Activated CD4-positive, alpha-beta T cell treated with anti-CD3 and anti-CD28 coated beads, Interleukin-2, amount 10 ng/mL, durations not matched to agents 24 days and 14 days (primary cell): Measurements from ENCODE around the gene TM4SF5. TPM values are rescaled to one million over a fixed set of nuclear protein-coding genes. Genes with fewer than 3 reads are reported as not detected.
A peak's percentile ranks its signal among the peaks of the same experiment; 100 is the strongest.
"Not testable (repeated sequence)": the region's sequence is repeated elsewhere in the genome, so short reads cannot be mapped to it uniquely, and the experiment has no call there.

Source experiments
- DNase-seq: peaks from one replicate; pipeline ENCODE4 v3.0.0; 2022
- H3K27ac Mint-ChIP-seq: one replicate; pipeline ENCODE4 v1.8.0; 2022; ENCODE audit warnings: mild to moderate bottlenecking, mixed read lengths
- H3K27me3 Mint-ChIP-seq: one replicate; pipeline ENCODE4 v1.8.0; 2022; ENCODE audit warnings: mixed read lengths
- H3K36me3 Mint-ChIP-seq: one replicate; pipeline ENCODE4 v1.8.0; 2022; ENCODE audit warnings: low read depth, mild to moderate bottlenecking, mixed read lengths
- H3K4me1 Mint-ChIP-seq: one replicate; pipeline ENCODE4 v1.8.0; 2021; ENCODE audit warnings: mixed read lengths
- H3K4me3 Mint-ChIP-seq: one replicate; pipeline ENCODE4 v1.8.0; 2022; ENCODE audit warnings: mild to moderate bottlenecking, moderate library complexity, mixed read lengths
- H3K9me3 Mint-ChIP-seq: one replicate; pipeline ENCODE4 v1.8.0; 2021; ENCODE audit warnings: mixed read lengths
- intact Hi-C: fragments of 100-400 bp; cut with micrococcal nuclease; formaldehyde crosslinking; loops from one replicate; pipeline ENCODE4 v1.15.1; 2023
- total RNA-seq: library from RNA; stranded (reverse); gene quantifications from 2 replicates; pipeline ENCODE4 v1.2.3, GENCODE V29; 2022

Gene TM4SF5
- total RNA-seq, 1 donor from 2014 or later = not detected

DNA sequence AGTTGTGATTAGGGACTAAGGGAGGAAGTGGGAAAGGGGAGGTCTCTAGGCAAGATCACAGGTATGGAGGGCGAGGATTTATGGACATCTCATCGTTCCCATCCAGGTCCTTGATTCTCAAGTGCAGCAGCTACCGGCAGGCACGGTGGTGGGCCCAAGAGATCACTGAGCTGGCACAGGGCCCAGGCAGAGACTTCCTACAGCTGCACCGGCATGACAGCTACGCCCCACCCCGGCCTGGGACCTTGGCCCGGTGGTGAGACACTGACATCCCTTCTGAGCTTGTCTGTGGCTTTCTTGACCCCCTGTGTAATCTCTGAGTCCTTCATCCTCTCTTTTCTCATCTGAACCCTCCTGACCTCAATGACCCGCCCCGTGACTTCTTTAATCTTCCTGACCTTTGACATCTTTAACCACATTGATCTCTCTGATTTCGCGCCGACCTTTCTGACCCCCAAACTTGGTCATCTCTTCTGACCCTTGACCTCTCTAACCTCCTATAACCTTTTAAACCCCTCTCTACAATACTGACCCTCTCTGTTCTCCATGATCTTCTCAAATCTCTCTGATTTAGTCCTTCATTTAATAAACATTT is 39.1 kb downstream of the TM4SF5 start:
- Mint-ChIP-seq H3K36me3 (peaks cover 14% of the 10 kb centered on the region), H3K4me1 (peaks cover 10% of the 10 kb centered on the region), H3K27me3 (no peaks in the 10 kb centered on the region), H3K4me3 (no peak overlapping the region), H3K27ac (no peak overlapping the region), H3K9me3 (no peaks in the 10 kb centered on the region)
- intact Hi-C loops = no loop called here
- no peak for DNase-seq

DNA sequence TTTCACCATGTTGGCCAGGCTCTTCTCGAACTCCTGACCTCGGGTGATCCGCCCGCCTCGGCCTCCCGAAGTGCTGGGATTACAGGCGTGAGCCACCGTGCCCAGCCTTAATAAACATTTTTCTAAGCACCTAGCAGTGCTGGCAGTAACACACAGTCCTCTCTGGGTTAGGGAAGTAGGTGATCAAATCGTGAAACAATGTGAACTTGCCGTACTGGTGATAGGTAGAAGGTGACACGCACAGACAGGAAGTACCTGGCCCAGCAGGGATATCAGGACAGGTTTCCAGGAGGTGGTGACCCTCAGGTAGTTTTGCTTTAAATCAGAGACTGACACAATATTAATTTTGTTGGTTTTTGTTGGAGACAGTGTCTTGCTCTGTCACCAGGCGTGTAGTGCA is 39.8 kb downstream of the TM4SF5 start:
- H3K27ac Mint-ChIP-seq = no peak overlapping the region

DNA sequence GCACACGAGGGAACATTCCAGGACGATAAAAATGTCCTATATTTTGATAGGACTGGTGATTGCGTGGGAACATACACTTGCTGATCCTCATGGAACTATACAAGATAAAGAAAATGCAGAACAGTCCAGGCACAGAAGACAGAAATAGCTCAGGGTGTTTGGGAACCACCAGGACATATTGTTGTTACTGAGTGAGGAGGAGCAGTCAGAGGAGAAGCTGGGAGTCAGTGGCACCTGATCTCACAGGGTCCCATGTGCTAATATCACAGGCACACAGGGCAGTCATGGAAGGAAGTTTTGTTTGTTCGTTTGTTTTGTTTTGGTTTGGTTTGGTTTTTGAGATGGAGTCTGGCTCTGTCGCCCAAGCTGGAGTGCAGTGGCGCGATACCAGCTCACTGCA is 41.0 kb downstream of the TM4SF5 start:
- peaks cover 16% of the 10 kb centered on the region for H3K36me3 Mint-ChIP-seq
- H3K4me3 Mint-ChIP-seq = no peak overlapping the region
- no peak for DNase-seq
- no peaks in the 10 kb centered on the region for H3K27me3 Mint-ChIP-seq
- peaks cover 6% of the 10 kb centered on the region for H3K4me1 Mint-ChIP-seq
- no peaks in the 10 kb centered on the region for H3K9me3 Mint-ChIP-seq
- intact Hi-C loops = no loop called here
- no peak overlapping the region for H3K27ac Mint-ChIP-seq

More for the DNA sequence above, 39.8 kb downstream of the TM4SF5 start:
- Mint-ChIP-seq H3K9me3 (no peaks in the 10 kb centered on the region), H3K4me1 (peaks cover 9% of the 10 kb centered on the region), H3K27me3 (no peaks in the 10 kb centered on the region), H3K36me3 (peaks cover 15% of the 10 kb centered on the region), H3K4me3 (no peak overlapping the region)
- intact Hi-C loops = no loop called here
- no peak for DNase-seq

DNA sequence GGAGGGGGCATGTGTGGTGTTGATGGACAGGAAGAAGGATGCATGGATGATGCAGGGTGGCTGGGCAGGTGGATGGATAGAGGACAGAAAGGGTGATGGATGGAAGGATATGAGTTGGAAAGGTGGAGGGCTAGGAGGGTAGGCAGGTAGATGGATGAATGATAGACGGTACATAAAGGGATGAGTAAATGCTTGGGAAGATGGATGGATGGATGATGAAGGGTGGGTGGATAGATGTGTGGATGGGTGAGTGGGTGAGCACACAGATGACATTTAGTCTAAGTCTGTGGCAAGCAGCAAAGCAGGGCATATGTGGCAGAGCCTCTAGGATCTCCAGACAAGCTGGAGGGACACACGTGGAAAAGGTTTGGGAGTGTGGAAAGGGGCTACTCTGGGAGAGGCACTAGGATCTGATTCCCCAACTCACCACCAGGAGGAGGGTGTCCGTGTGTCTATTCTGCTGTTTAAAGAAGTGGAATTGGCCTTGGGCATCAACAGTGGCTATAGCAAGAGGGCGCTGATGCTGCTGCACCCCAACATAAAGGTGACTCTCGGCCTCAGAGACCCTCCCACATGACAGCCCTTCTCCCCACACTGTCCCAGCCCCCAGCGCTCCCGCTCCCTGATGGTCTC is 43.5 kb downstream of the TM4SF5 start:
- Mint-ChIP-seq H3K4me3 (no peak overlapping the region), H3K9me3 (no peaks in the 10 kb centered on the region), H3K27ac (no peak overlapping the region), H3K27me3 (no peaks in the 10 kb centered on the region), H3K4me1 (no peaks in the 10 kb centered on the region), H3K36me3 (peaks cover 9% of the 10 kb centered on the region)
- no peak for DNase-seq
- intact Hi-C loops = no loop called here

DNA sequence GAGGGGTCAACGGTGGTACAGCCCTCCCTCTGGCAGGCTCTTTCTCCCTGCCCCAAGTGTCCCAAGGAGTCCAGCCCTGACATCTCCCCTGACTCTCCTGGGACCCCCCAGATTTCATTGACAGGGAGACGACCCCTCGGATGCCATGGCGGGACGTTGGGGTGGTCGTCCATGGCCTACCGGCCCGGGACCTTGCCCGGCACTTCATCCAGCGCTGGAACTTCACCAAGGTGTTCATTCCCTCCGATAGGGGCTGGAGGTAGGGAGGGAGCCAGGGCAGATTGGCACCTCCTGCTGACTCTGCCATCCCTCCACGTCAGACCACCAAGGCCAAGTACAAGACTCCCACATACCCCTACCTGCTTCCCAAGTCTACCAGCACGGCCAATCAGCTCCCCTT is 45.1 kb downstream of the TM4SF5 start:
- no peaks in the 10 kb centered on the region for H3K9me3 Mint-ChIP-seq
- H3K27ac Mint-ChIP-seq = no peak overlapping the region
- intact Hi-C loops = no loop called here
- peaks cover 6% of the 10 kb centered on the region for H3K36me3 Mint-ChIP-seq
- no peaks in the 10 kb centered on the region for H3K27me3 Mint-ChIP-seq
- H3K4me1 Mint-ChIP-seq = no peaks in the 10 kb centered on the region
- H3K4me3 Mint-ChIP-seq = no peak overlapping the region
- no peak for DNase-seq

DNA sequence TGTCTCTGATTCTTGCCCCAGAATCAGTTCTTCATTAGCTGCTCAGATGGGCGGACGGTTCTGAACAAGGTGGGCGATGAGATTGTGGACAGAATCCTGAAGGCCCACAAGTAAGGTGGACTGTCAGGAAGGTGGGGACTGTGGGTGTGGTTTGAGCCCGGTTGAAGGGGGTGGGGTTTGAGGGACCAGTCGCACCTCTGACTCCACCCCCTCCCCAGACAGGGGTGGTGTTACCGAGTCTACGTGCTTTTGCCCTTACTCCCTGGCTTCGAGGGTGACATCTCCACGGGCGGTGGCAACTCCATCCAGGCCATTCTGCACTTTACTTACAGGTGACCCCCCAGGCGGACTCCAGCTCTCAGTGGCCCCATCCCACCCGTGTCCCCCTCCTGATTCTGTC is 46.6 kb downstream of the TM4SF5 start:
- Mint-ChIP-seq H3K27ac (no peak overlapping the region), H3K4me3 (no peak overlapping the region), H3K36me3 (peaks cover 6% of the 10 kb centered on the region), H3K9me3 (no peaks in the 10 kb centered on the region), H3K4me1 (no peaks in the 10 kb centered on the region), H3K27me3 (no peaks in the 10 kb centered on the region)
- DNase-seq = no peak
- intact Hi-C loops = no loop called here

DNA sequence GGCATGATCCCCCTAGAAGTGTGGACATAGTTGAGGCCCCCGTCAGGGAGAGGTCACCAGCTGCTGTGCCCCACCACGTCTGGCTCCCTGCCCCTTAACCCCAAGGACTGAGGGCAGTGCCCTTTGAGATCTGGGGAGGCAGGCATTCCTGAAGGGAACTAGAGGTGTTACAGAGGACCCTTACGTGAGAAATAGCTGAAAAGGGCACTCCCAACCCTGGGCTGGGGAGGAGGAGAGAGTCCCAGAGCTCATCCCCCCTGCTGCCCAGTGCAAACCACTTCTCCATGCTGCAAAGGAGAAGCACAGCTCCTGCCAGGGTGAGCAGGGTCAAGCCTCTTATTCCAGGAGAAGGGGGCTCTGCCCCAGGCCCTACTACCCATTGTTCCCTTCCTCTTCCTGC is 51.1 kb downstream of the TM4SF5 start:
- H3K4me1 Mint-ChIP-seq = no peaks in the 10 kb centered on the region
- intact Hi-C loops = no loop called here
- peaks cover 2% of the 10 kb centered on the region for H3K36me3 Mint-ChIP-seq
- no peak overlapping the region for H3K4me3 Mint-ChIP-seq
- H3K27ac Mint-ChIP-seq = no peak overlapping the region
- H3K9me3 Mint-ChIP-seq = no peaks in the 10 kb centered on the region
- no peaks in the 10 kb centered on the region for H3K27me3 Mint-ChIP-seq
- DNase-seq = no peak

DNA sequence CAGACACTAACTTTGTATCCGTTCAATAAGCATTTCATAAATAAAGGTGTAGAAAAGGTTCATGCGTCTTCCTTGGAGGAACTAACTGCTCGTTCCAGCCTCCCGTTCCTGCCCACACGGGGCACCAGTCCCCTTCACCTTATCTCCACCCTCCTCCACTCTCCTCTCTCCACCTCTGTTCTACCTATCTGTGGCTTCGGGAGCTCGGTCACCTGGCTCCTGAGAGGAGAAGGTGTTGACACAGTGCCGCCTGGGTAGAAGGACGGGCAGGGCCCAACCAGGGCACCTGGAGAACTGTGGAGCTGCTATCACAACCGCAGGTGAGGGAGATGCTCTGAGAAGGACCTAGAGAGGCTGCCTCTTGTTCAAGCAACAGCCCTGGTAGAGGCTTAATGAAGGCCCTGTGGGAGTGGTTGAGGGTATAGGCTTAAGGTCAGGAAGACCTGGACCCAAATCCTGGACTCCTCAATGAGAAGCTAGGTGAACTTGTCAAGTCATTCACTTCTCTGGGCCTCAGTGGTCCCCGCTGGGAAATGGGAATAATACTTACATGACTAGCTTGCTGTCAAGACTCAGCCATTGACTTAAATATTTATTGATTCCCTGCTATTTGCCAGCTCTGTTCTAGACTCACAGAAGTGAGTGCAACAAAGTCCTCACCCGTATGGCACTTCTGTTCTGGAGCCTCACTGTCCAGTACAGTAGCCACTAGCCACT is 51.8 kb downstream of the TM4SF5 start:
- Mint-ChIP-seq H3K27me3 (no peaks in the 10 kb centered on the region), H3K4me3 (no peak overlapping the region), H3K9me3 (no peaks in the 10 kb centered on the region), H3K4me1 (no peaks in the 10 kb centered on the region), H3K36me3 (peaks cover 2% of the 10 kb centered on the region), H3K27ac (no peak overlapping the region)
- no peak for DNase-seq
- intact Hi-C loops = no loop called here

DNA sequence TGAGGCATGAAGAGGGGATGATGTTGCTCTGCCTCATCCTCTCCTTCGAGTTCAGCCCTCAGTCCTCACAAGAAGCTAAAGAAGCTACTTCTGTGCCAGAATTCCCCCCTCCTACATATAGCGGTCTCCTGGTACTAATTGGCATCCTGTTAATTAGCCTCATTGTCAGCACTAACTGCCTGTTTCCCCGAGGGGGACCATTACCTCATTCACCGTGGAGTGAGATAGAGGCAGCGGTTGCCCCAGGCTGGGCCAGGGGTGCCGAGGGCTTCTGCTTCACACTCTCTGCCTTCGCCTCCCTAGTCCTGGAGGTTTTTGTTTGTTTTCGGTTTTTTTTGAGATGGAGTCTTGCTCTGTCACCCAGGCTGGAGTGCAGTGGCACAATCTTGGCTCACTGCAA is 55.7 kb downstream of the TM4SF5 start:
- intact Hi-C loops = no loop called here
- no peaks in the 10 kb centered on the region for H3K4me1 Mint-ChIP-seq
- H3K36me3 Mint-ChIP-seq = no peaks in the 10 kb centered on the region
- H3K4me3 Mint-ChIP-seq = no peak overlapping the region
- H3K27me3 Mint-ChIP-seq = no peaks in the 10 kb centered on the region
- no peak overlapping the region for H3K27ac Mint-ChIP-seq
- no peak for DNase-seq
- H3K9me3 Mint-ChIP-seq = no peaks in the 10 kb centered on the region

DNA sequence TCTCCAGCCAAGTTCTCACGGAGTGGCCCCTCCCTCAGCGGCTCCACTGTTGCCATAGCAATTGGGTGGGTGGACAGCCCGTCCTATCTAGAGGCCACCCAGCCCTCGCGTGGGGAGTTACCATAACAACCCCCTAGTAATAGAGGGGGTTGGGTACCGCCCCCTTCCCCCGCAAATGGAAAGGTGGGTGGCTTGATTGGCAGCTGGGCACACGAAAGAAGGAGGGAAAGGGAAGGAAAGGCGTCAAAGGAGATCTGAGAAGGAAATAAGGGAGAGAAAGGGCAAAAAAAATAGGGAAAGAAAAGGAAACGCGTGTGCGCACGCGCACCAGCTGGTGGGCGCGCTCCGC is 61.1 kb downstream of the TM4SF5 start:
- H3K9me3 Mint-ChIP-seq, H3K36me3 Mint-ChIP-seq, H3K27me3 Mint-ChIP-seq, DNase-seq: not testable (repeated sequence)
- peak overlapping the region; percentile 84 for H3K4me3 Mint-ChIP-seq
- peaks cover 31% of the 10 kb centered on the region for H3K4me1 Mint-ChIP-seq
- intact Hi-C loops = loop anchor here (1.0 to 10.0 kb wide), 3 partner anchors 43 to 123 kb away; partner anchors contain the start of gene ARRB2
- peak overlapping the region; percentile 95 for H3K27ac Mint-ChIP-seq

Other genes with a start within 250 kb of the TM4SF5 start
- gene MYBBP1A, start 216.5 kb upstream of the TM4SF5 start, total RNA-seq = 178 and 181 TPM in 2 replicates
- not detected in 2 replicates for gene GGT6, start 211.3 kb upstream of the TM4SF5 start, total RNA-seq
- not detected in 2 replicates for gene SMTNL2, start 187.4 kb upstream of the TM4SF5 start, total RNA-seq
- not detected in 2 replicates for gene ALOX15, start 130.2 kb upstream of the TM4SF5 start, total RNA-seq
- 140 and 141 TPM in 2 replicates for gene PELP1, start 67.7 kb upstream of the TM4SF5 start, total RNA-seq
- gene ARRB2, start 61.3 kb upstream of the TM4SF5 start, total RNA-seq = 189 and 193 TPM in 2 replicates
- gene MED11, start 40.5 kb upstream of the TM4SF5 start, total RNA-seq = 19.1 and 20.4 TPM in 2 replicates
- gene ZMYND15, start 32.1 kb upstream of the TM4SF5 start, total RNA-seq = not detected in 2 replicates
- 1.8 and 2.5 TPM in 2 replicates for gene CXCL16, start 32.0 kb upstream of the TM4SF5 start, total RNA-seq
- not detected in 2 replicates for gene VMO1, start 14.5 kb downstream of the TM4SF5 start, total RNA-seq
- gene GLTPD2, start 17.1 kb downstream of the TM4SF5 start, total RNA-seq = not detected in 2 replicates
- 208 and 209 TPM in 2 replicates for gene PSMB6, start 24.3 kb downstream of the TM4SF5 start, total RNA-seq
- 14.5 and 16.1 TPM in 2 replicates for gene PLD2, start 35.3 kb downstream of the TM4SF5 start, total RNA-seq
- gene MINK1, start 61.5 kb downstream of the TM4SF5 start, total RNA-seq = 56.1 and 59.7 TPM in 2 replicates
- 1.4 and 1.7 TPM in 2 replicates for gene C17orf107, start 127.7 kb downstream of the TM4SF5 start, total RNA-seq
- gene CHRNE, start 131.2 kb downstream of the TM4SF5 start, total RNA-seq = 0.42 and 0.64 TPM in 2 replicates
- gene GP1BA, start 160.4 kb downstream of the TM4SF5 start, total RNA-seq = not detected in 2 replicates
- gene SLC25A11, start 168.2 kb downstream of the TM4SF5 start, total RNA-seq = 104 and 106 TPM in 2 replicates
- 119 and 125 TPM in 2 replicates for gene RNF167, start 168.4 kb downstream of the TM4SF5 start, total RNA-seq
- 1,471 and 1,473 TPM in 2 replicates for gene PFN1, start 176.6 kb downstream of the TM4SF5 start, total RNA-seq
- gene ENO3, start 179.2 kb downstream of the TM4SF5 start, total RNA-seq = 45.3 and 51.0 TPM in 2 replicates
- 58.7 and 62.3 TPM in 2 replicates for gene SPAG7, start 195.9 kb downstream of the TM4SF5 start, total RNA-seq
- gene CAMTA2, start 215.8 kb downstream of the TM4SF5 start, total RNA-seq = 87.7 and 89.7 TPM in 2 replicates
- gene INCA1, start 225.6 kb downstream of the TM4SF5 start, total RNA-seq = 0.56 and 0.69 TPM in 2 replicates
- 62.3 TPM in 2 replicates for gene KIF1C, start 226.1 kb downstream of the TM4SF5 start, total RNA-seq